Suppressor macrophage treated with lipopolysaccharide for 4 hours (primary cell): Measurements from ENCODE around the gene IRX3.
"Not testable (repeated sequence)": the region's sequence is repeated elsewhere in the genome, so short reads cannot be mapped to it uniquely, and the experiment has no call there.

ENCODE experiments used
- DNase-seq: peaks from one replicate; pipeline ENCODE4 v3.0.0-alpha.2; 2020

The IRX3 gene

GRCh38 chr16:54273566-54273965 lies 13.0 kb downstream of the IRX3 start:
- no peak for DNase-seq

GRCh38 chr16:54270711-54271110 lies 15.9 kb downstream of the IRX3 start:
- DNase-seq, result no peak

DNA sequence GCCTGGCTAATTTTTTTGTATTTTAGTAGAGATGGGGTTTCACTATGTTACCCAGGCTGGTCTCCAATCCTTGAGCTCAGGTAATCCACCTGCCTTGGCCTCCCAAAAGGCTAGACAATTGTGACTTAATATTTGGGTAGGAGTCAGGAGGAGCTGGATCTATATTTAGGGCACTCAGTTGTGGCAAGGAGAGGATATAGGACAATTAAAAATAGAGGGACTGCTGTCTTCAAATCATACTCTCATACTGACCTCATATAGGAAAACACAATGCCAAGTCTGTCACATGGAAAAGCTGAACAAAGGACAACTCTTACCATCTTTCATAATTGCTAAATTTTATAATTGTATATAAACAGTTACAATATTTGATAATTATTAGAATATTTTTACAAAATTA lies 17.1 kb downstream of the IRX3 start:
- no peak for DNase-seq

DNA sequence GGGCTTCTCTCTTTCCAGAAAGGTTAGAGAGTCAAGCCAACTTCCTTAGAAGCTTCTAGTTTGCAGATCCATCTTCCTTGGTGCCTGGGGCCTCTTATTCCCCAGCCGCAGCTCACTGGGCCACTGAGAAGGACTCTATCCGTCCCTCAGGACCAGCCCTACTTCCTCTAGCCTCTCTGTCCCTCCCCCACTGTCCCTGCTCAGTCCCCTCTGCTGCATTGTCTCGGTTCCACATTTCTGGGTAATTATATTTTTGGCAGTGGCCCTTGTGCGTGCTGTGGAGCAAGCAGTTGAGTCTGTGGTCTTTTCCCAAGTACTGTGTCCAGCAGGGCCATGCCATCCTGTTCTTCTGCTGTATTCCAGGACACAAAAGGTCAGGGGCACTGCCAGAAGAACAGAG lies 17.8 kb downstream of the IRX3 start:
- no peak for DNase-seq

- no peak for DNase-seq
Measured at GRCh38 chr16:54268340-54268739, 18.2 kb downstream of the IRX3 start.

- peak; percentile 53 for DNase-seq
Measured at GRCh38 chr16:54266363-54266955, 20.1 kb downstream of the IRX3 start.

DNA sequence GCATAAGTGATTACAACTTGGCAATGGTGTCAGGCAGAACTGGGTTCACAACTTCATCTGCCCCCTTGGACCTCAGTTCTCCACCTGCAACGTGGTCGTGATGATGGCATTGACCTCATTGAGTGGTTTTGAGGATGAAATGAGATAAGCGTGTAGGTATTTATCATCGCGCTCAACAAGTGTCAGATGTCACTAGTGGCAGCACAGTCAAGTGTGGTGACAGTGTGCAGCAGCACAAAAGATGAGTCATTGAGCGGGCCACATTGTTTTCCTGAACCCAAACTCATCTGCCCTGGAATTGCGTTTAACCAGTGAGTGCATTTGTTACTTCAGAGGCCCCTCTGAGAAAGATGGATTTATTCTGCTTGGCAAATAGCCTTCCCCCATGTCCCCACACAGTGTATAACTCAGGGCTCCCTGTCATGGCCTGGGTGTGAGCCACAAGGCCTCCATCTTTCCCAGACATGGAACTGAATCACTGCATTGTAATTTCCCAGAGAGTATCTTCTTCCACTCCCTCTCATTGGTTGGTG lies 20.9 kb downstream of the IRX3 start:
- no peak for DNase-seq

DNA sequence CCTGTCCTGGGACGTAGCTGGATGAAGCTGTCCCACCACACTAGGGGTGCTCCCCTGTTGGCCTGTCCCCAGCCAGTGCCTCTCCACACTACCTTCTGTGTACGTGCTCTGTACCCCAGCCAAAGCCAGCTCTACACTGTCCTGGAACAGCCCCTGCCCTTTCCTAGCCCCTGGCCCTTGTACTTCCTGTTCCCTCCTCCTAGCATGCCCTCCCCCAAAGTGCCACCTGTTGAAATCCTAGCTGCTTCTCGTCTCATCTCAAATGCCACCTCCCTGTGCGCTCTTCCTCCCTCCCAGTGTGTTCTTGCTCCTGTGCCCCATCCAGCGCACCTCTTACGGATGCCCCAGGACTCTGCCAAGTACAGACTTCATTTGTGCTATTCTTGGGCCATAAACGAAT lies 33.5 kb downstream of the IRX3 start:
- DNase-seq, result no peak

DNA sequence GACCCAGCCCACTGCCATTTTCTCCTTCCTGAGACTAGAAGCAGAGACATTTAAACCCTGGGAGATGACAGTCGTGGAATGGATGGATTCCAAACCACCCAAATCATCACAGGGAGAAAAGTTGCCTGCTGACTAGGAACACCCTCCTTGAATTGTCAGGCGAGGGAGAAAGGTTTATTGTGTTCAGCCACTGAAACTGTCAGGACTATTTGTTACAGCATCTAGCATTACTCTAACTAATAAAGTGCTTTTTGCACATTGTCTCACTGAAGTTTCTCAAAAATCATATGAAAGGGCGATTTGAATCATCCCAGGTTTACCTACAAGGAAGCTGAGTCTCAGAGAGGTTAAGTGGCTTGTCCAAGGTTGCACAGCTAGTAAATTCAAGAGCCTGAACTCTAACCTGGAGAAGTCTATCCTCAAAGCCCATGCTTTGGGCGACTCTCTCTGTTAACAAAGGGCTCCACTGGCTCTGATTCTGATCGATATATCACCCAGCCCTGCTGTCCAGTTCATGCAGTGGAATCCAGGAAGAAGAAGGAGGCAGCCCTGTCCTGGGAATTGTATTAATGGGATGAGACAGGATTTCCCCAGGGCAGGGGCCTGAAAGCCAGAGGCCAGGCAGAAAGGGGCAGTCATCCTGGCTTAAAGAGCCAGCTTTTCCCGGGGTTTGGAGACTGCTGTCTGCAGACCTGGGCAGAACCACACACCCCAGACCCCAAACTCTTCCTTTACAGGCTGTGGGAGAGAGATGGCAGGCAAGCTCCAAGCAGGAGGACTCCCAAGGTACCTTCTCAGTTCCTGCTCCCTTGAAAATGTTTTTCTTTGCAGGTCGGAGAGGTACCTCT lies 37.5 kb downstream of the IRX3 start:
- DNase-seq, result no peak

DNA sequence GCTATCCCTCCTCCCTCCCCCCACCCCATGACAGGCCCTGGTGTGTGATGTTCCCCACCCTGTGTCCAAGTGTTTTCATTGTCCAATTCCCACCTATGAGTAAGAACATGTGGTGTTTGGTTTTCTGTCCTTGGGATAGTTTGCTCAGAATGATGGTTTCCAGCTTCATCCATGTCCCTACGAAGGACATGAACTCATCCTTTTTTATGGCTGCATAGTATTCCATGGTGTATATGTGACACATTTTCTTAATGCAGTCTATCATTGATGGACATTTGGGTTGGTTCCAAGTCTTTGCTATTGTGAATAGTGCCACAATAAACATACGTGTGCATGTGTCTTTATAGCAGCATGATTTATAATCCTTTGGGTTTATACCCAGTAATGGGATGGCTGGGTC lies 38.9 kb downstream of the IRX3 start:
- not testable (repeated sequence) for DNase-seq

DNA sequence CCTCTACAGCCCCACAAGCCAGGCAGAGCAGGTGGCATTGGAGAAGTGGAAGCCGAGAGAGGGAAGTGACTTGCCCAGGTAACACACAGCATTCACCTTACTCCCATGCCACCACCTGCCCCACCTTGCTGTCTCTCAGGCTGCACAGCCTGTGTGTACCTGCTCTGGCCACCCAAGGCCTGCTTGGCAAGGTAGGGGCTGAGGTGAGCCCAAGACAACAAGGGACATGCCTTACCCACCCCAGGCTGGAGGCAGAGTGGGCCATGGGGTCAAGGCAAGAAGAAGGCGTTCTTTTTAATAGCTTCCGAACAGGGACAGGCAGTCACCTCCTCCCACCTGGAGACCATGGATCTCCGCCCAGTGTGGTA lies 40.1 kb downstream of the IRX3 start:
- DNase-seq, result no peak

DNA sequence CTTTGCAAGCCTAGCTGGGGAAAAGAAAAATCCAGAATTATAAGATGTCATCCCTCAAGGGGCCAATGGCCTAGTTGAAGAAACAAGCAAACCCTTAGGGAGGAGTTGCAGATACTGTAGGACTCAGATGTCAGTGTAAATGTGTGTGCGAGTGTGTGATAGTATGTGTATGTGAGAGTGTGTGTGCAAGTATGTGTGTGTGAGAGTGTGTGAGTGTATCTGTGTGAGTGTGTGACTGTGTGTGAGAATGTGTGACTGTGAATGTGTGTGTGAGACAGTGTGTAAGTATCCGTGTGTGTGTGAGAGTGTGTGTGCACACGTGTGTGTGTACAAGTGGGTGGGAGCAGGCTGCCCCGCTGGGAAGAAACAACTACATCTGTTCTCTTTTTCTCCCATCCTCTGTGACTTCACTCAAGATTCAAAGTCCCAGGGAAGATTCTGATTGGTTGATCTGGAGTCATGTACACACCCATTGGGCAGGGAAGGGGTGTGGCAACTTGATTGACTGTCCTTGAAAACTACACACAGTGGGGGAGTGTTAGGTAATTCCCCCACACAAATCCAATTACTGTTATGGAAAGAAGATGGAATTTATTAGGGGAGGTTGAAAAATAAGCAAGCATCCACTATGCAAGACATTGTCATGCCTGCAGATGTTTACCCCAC lies 40.7 kb downstream of the IRX3 start:
- no peak for DNase-seq

GRCh38 chr16:54244061-54244886 lies 42.3 kb downstream of the IRX3 start:
- no peak for DNase-seq

GRCh38 chr16:54243202-54243601 lies 43.4 kb downstream of the IRX3 start:
- no peak for DNase-seq

DNA sequence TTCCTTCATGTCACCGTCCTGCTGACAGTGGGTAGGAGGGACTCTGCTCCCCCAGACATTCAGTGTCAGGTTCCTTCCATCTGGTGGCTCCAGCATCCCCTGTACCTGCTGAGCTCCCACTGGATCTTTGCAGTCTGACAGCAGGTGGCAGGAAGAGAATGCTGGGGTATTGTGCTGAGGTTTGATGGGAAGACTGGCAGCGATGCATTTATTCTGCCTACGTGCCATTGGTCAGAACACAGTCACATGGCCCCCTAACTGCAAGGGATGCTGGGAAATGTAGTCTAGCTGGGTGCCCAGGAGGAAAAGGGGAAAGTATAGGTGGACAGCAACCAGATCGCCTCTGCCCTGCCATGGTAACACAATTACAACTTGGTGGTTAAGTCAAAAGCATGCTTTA lies 44.4 kb downstream of the IRX3 start:
- DNase-seq, result no peak

- no peak for DNase-seq
Measured at GRCh38 chr16:54241525-54241924, 45.1 kb downstream of the IRX3 start.

- no peak for DNase-seq
Measured at GRCh38 chr16:54240271-54241129, 46.1 kb downstream of the IRX3 start.

DNA sequence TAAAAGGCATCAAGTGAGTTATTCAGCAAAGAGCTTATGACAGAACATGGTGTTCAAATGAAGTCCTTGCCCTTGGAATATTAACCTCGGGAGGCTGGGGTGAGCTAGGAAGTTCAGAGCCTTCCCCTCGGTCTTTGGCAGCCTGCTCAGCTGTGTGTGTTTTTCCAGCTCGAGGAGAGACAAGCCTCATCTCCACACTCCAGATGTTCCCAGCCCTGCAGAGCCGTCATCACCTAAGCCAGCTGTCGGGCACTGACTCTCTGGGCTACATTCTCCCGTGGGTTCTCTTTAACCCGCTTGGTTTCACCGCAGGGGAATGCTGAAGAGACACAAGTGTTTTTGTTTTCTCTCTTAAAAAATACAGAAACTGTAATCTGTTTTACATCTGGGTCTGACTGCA lies 47.1 kb downstream of the IRX3 start:
- DNase-seq, result no peak

GRCh38 chr16:54236773-54237172 lies 49.8 kb downstream of the IRX3 start:
- no peak for DNase-seq

GRCh38 chr16:54233615-54234014 lies 53.0 kb downstream of the IRX3 start:
- DNase-seq, result no peak
